T-helper 1 cell treated with Interleukin-12 subunit alpha and Interleukin-12 subunit beta and Interleukin-4 antibody, amounts not matched to agents 30 ng/mL and 1 ng/mL, for 36 hours (primary cell): ENCODE data around the gene DNAH8. TPM values are rescaled to one million over a fixed set of nuclear protein-coding genes. Genes with fewer than 3 reads are reported as not detected.

ENCODE experiments used
- intact Hi-C: fragments of 100-400 bp; cut with micrococcal nuclease; formaldehyde crosslinking; loops from one replicate; pipeline ENCODE4 v1.15.1; 2024
- total RNA-seq: library from RNA; stranded (reverse); gene quantifications from 2 replicates; pipeline ENCODE4 v1.2.3, GENCODE V29; 2022

The DNAH8 gene
- total RNA-seq, 1 donor from 2014 or later = 0.12 TPM

DNA sequence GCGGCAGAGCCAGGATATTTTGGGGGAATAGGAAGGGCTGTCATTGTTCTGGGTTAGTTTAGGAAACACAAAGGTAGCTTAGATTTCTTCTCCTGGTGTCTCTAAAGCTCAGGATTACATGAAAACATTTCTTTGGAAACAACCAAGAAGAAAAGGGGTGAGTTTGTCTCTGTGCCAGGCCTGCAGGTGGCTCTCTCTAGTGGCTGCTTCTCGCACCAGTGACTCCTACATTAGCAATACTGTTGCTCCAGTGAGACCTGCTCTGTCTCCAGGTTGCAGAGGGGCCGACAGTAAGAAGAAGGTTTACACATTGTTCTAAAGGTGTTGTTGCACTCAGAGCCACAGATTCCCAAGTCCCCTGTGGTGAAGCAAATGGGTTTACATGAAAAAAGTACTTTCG lies 228.9 kb downstream of the DNAH8 start:
- intact Hi-C loops = no loop called here

GRCh38 chr6:38944655-38945279 lies 229.7 kb downstream of the DNAH8 start:
- intact Hi-C loops = no loop called here

DNA sequence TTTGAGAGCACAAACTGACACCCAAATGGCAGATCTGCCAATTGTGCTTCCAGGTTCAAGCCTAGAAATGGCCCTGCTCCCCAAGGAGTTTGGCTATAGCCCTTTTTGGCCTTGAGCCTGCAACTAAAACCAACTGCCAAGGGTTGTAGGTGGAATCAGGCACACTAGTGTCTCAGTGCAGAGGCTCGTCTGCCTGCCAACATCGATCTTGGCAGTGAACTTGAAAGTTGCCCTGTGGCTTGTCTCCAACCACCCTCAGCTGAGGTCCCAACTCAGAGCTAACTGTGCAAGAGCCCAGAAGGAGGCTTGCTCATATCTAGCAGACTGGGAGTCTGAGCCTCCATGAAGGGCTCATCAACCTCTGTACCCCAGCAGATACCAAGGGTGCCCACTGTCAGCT lies 240.8 kb downstream of the DNAH8 start:
- intact Hi-C loops = no loop called here

DNA sequence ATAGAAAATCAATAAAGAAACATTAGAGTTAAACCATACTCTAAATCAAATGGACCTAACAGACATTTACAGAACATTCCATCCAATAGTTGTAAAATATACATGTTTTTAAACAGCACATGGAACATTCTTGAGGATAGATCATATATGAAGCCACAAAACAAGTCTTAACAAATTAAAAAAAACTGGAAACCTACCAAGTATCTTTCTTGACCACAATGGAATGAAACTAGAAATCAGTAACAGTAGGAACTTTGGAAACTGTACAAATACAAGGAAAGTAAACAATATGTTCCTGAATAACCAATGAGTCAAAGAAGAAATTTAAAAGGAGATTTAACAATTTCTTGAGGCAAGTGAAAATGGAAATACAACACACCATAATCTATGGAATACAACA lies 242.3 kb downstream of the DNAH8 start:
- intact Hi-C loops = no loop called here

DNA sequence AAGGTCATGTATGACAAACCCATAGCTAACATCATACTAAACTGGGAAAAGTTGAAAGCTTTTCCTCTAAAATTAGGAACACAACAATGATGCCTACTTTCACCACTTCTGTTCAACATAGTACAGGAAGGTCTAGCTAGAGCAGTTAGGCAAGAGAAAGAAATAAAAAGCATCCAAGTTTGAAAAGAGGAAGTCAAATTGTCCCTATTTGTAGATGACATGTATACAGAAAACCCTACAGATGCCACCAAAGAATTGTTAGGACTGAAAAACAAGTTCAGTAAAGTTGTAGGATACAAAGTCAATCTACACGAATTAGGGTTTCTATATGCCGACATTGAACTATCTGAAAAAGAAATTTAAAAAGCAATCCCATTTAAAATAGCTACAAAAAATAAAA lies 244.0 kb downstream of the DNAH8 start:
- intact Hi-C loops = no loop called here

- intact Hi-C loops = no loop called here
These were observed 253.6 kb downstream of the DNAH8 start for GRCh38 chr6:38968702-38969149.

GRCh38 chr6:38973178-38974057 lies 258.3 kb downstream of the DNAH8 start:
- intact Hi-C loops = loop anchor here (1.0 to 5.0 kb wide), 4 partner anchors 101 to 337 kb away; no protein-coding TSS in a partner anchor

DNA sequence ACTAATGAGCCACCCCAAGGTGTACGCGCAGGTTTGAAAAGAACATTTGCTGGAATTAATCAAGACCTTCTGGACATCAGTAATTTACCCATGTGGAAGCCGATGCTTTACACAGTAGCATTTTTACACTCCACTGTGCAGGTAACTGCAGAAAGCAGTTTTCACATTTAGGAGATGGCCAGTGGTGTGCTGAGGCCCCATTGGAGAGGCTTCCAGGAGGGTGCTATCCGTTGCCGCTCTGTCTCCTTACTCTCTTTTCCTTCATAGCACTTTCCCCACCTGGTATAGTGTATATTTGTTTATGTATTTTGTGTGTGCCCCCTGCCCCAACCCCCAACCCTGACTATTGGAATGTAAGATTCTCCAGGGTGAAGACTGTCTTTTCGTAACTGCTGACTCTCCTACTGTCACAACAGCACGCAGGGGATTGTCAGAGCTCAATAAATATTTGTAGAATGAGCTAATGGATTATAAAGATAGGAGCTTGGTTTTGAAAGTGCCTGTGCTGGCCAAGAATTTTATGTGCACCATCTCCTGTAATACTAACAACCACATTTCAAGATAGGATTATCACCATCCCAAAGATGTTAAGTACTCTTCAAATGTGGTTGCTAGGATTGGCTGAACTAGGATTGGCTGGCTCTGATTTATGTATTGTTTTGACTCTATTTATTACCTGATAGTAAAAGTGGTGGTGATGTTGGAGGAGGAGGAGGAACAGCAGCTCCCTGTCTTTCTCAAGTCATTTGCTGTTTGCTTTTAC lies 259.5 kb downstream of the DNAH8 start:
- intact Hi-C loops = loop anchor here (5.0 kb wide), 1 partner anchor 102 kb away; no protein-coding TSS in a partner anchor

DNA sequence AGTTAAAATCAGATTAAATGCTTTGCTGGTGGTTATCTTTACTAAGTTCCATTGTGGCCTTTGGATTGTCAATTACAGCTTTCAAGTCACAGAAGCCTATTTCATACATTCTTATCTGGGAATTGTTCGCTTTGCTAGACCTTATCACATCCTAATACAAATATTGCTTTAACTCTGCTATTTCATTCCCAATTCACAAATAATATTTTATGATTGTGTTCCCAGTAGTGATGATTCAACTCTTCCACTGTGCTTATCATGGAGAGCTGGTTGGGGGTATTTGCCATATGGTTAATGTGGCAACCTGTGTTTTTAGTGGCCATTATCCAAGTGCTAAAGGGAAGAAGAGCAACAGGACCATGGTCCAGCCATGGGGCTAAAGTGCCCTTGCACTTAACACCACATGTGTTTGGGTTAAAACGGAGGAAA lies 260.5 kb downstream of the DNAH8 start:
- intact Hi-C loops = no loop called here

GRCh38 chr6:38976051-38976450 lies 260.9 kb downstream of the DNAH8 start:
- intact Hi-C loops = no loop called here

DNA sequence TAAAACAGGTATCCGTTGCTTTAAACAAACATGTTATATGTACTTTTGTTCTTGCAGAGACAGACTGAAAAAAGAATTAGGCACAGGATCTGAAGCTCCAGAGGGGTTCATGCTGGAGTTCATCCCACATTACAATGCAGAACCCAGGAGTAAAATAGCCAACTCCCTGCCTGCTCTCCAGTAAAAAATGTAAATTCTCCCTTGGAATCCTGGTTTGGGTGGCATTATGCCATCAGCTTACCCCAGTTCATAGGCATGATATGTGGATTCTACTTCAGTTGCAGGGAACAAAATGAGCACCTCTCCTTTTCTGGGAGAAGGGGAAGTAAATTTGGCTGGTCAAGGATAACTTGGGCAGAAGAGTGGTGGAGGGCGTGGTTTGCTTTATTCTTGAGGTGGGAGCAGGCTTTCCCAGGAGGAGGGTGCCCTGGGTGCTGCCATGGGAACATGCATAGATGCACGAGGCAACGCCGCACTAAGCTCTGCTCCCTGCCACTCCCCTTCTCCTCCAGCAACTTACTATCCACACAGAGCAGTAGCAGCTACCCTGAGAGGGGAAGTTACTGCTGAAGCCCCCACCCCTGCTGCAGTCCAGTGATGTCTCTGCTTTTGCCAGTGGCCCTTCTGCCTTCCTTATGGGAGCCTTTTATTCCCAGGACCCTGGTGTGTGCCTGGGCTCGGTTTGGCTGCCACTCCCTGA lies 261.8 kb downstream of the DNAH8 start:
- intact Hi-C loops = no loop called here

DNA sequence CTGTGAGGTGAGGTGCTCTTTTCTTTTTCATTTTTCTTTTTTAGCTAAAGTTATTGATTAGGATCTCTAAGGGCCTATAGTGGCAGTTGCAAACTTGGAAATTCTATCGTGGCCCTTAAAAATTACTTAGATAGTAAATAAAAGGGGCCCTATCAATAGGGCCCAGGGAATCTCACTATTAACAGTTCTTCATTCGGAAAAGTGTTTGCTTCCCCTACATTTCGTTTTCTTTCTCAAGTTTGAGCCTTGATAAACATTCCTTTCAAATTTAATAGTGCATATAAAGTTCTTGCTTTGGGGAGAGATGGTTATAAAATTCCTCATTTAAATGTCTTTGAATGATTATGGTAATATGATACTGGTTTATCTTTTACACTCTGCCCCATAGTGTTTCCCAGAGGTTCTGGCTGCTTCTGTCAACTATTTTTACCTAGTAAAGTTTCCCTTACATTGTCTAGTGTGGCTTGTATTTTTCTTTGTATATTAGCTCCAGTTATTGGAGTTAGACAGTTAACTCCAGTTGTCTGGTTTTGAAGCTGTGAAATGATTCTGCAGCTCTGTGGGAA lies 263.1 kb downstream of the DNAH8 start:
- intact Hi-C loops = no loop called here

DNA sequence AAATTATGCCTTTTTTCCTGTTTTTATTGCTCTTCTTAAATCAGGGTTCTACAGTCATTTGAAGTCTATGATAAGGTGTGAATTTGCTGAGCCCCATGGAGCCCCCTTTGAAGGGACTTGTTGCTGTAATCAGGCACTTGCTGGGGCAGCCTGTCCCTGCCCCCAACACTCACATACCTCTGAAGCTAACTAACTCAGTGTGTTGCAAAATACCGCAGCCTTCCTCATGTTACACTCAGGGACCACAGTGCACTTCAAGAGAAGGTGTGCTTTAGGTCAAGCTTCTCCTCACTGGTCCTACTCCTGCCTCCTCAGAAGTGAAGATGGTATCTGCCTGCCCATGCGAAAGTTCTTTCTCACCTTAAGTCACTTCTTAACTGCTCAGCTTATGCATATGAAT lies 267.4 kb downstream of the DNAH8 start:
- intact Hi-C loops = no loop called here

- intact Hi-C loops = no loop called here
These were observed 269.6 kb downstream of the DNAH8 start for GRCh38 chr6:38984723-38985122.

- intact Hi-C loops = no loop called here
These were observed 270.7 kb downstream of the DNAH8 start for GRCh38 chr6:38985839-38986238.

DNA sequence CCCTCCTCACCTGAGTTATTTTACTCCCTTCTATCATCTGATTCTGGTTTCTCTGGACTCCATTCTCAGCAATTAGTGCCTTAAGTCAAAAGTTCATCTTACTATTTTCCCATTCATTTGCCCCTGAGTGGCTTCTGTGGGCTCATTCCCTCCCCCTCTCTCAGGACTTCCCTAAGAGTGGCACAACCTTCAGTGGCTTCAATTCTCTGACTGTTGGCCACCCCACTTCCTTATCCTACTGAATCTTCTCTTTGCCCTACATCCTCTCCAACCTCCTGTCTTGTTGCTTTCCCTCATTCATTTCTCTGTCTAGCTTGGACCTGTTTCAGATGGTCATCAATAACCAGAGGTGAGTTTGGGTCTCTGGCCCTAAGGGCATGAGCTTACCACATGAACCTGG lies 272.4 kb downstream of the DNAH8 start:
- intact Hi-C loops = no loop called here

DNA sequence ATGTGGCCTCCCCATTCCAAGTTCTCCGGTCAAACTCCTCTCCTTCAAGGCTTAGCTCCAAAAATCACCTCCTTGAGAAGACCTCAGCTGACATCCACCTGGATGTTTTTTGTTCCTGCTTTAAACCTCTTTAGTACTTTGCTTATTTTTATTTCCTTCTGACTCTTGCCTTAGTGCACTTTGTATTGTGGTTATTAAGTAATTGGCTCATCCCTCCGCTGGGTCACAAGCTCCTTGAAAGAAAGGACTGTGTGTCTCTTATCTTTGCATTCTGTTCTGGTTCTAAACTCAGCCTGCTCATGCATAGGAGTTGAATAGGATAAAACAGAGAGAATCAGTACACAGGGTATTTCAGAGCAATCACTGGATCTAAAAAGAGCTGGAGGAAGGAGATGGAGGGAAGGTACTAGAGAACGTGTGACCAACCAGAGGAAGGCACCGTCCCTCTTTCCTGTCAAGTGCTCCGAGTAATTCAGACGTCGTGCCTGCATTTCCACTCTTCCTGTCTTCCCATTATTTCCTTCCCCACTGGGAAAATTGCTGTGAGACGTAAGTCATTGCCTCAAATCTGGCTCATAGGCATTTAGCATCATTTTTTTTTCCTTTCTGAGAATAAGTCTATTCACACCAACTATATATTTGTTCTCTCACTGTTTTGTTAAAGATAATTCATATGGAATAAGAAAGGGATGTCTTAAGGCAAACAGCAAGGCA lies 273.8 kb downstream of the DNAH8 start:
- intact Hi-C loops = no loop called here

DNA sequence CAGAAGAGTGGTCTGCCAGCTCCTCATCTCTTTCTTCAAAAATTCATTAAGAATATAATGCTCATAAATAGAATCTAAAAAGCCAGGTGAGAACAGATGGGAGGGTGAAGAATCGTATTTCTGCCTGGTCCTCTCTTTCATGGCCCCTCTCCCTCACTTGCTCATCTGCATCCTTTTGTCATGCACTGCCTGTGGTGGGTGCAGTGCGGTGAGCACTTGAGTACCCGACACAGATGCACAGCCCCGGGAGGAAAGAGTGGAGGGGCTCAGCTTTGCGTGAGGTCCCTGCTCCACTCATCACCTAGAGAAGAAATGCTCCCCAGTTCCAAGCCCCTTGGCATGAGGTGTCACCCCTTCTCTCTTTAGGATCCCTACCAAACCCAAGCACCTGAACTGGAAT lies 275.4 kb downstream of the DNAH8 start:
- intact Hi-C loops = no loop called here

DNA sequence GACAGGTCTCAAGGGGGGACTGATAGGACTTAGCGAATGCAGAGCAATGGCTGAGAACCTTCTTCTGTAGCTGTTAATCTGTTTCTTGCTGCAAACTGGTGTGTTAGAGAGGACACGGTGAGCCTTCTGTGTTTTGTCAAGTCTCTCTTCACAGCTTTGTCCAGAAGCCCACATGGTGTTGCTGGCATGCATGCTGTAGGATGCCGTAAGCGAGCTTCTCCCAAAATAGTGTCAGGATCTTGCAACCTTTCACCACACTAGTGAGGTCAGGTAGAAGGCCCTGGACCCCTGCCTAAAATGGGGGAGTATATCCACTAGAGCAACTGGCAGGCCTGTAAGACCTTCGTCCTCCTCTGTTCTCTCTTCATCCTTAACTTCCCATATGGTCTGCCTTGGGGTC lies 281.6 kb downstream of the DNAH8 start:
- intact Hi-C loops = loop anchor here (1.0 kb wide), 1 partner anchor 307 kb away; no protein-coding TSS in a partner anchor

GRCh38 chr6:38997128-38997761 lies 282.1 kb downstream of the DNAH8 start:
- intact Hi-C loops = loop anchor here (1.0 kb wide), 1 partner anchor 306 kb away; no protein-coding TSS in a partner anchor
